Breast epithelium (tissue), 3 donors: ENCODE measurements around the gene ATOX1.

Source experiments
- CTCF ChIP-seq, 3 donors: fragments of 450-650 bp; IDR thresholded peaks; one replicate each; pipeline ENCODE4 v1.5.1; 2016 to 2017; ENCODE audit warnings: antibody characterized with exemption in 3 of 3, mild to moderate bottlenecking in 3 of 3, moderate library complexity in 3 of 3
- POLR2A ChIP-seq: fragments of 450-650 bp; IDR thresholded peaks from one replicate; pipeline ENCODE4 v1.6.1; 2016; ENCODE audit warnings: antibody characterized with exemption, mild to moderate bottlenecking, moderate library complexity
- POLR2AphosphoS5 ChIP-seq, 3 donors: sonication (generic); formaldehyde crosslinking; IDR thresholded peaks; one replicate each; pipeline ENCODE4 v1.6.1; 2017; ENCODE audit warnings: antibody characterized with exemption in 3 of 3

GRCh38 chr5:151733358-151734063 lies 24.9 kb downstream of the ATOX1 start:
- TF ChIP-seq CTCF (IDR thresholded peaks at IDR 0.05): no peak
- TF ChIP-seq POLR2A: no peak
- TF ChIP-seq POLR2AphosphoS5 (IDR thresholded peaks at IDR 0.05): no peak
